ENCODE measurements around the gene ENOX1.

ENOX1 gene

DNA sequence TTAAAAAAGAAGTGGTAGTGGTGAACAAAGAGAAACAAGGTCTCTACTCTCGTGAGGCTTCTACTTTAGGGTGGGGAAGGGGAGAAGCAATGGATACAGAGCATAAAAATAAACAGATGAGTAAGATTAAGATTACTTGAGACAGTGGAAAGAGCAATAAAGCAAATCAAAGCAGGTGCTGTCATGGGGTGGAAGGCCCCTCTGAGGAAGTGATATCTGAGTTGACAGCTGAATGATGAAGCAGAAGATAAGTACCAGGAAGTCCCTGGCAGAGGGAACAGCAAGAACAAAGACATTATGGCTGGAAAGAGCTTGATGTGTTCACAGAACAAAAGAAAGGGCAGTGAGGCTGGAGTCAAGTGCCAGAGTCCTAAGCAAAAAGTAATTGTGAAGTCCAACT, 221.8 kb downstream of the ENOX1 start:
- no peak for TF ChIP-seq POLR2AphosphoS5 (IDR thresholded peaks at IDR 0.05; ENCODE audit: borderline replicate concordance, low read depth, low read length)
- TF ChIP-seq FOXP2 (optimal IDR thresholded peaks at IDR 0.05; ENCODE audit: control extremely low read depth, extremely low read length, insufficient read depth), result no peak
- no peak for TF ChIP-seq EZH2 (IDR thresholded peaks at IDR 0.05)
- Histone ChIP-seq H3K9ac (ENCODE audit: insufficient read length) (no peak overlapping the region), H3K36me3 (ENCODE audit: insufficient read depth, low read length) (no peaks in the 10 kb centered on the region), H3K4me3 (no peak overlapping the region), H3K9me3 (ENCODE audit: low read depth, low read length) (no peaks in the 10 kb centered on the region), H3K27ac (no peak overlapping the region)
- DNase-seq (ENCODE audit: low read depth, low spot score), result no peak

DNA sequence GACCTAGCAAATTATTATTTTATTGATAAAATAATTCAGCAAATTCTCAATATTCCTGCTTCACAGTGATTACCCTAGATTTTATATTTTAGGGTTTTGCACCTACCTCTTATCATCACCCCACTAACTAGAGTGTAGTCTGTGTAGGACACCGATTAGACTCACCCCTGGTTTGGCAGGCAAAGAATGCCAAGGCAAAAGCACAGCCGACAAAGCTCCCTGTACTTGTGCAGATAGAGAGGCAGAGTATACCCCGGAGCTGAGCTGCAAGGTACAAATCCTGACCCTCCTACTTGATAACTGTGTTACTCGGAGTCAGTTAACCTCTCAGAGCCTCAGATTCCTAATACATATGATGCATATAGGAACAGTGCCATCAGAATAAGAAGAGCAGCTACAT, 225.7 kb downstream of the ENOX1 start:
- TF ChIP-seq POLR2AphosphoS5 (IDR thresholded peaks at IDR 0.05; ENCODE audit: borderline replicate concordance, low read depth, low read length), result no peak
- no peak for TF ChIP-seq EZH2 (IDR thresholded peaks at IDR 0.05)
- TF ChIP-seq FOXP2 (optimal IDR thresholded peaks at IDR 0.05; ENCODE audit: control extremely low read depth, extremely low read length, insufficient read depth), result no peak
- DNase-seq (ENCODE audit: low read depth, low spot score), result no peak
- no peak overlapping the region for H3K4me3 ChIP-seq
- no peaks in the 10 kb centered on the region for H3K9me3 ChIP-seq (ENCODE audit: low read depth, low read length)
- H3K9ac ChIP-seq (ENCODE audit: insufficient read length), result no peak overlapping the region
- H3K27ac ChIP-seq, result no peak overlapping the region
- H3K36me3 ChIP-seq (ENCODE audit: insufficient read depth, low read length), result no peaks in the 10 kb centered on the region

DNA sequence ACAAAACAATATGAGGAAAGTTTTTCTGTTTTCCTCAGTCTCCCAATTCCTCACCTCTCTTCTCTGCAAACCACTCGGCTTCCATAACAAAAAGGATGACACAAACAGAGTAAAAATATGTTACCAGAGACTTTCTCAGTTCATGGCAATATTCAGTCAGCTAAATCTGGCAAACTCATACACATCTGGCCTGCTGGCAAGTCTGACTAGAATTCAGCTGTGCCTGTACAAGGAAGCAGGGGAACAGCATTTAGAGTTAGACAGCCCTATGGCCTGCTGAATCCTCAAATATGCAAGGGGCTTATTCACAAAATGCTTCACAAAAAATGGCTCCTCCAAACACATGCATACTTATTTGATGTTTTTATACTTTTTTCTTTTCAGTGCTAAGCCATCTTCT, 227.8 kb downstream of the ENOX1 start:
- no peak for DNase-seq (ENCODE audit: low read depth, low spot score)
- Histone ChIP-seq H3K9me3 (ENCODE audit: low read depth, low read length) (no peaks in the 10 kb centered on the region), H3K4me3 (no peak overlapping the region), H3K9ac (ENCODE audit: insufficient read length) (no peak overlapping the region), H3K36me3 (ENCODE audit: insufficient read depth, low read length) (no peaks in the 10 kb centered on the region), H3K27ac (no peak overlapping the region)
- no peak for TF ChIP-seq FOXP2 (optimal IDR thresholded peaks at IDR 0.05; ENCODE audit: control extremely low read depth, extremely low read length, insufficient read depth)
- no peak for TF ChIP-seq EZH2 (IDR thresholded peaks at IDR 0.05)
- no peak for TF ChIP-seq POLR2AphosphoS5 (IDR thresholded peaks at IDR 0.05; ENCODE audit: borderline replicate concordance, low read depth, low read length)

DNA sequence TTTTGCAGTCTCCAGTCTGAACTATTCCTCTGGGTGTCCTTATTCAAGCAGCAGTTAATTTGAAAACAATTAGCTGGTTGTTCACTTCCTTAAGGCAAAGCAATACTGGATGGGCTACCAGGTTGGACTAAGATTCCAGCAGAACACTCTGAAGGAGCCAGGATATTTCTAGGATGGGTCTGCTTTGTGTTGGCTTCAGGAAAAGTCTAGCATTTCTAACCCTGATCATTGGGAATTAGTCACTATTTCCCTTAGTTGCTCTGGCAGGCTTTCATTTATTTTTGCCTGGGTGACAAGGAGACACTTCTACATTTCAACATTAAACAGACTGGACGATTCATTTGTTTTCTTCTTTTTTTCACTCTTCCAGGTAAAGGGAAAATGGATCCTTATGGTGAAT, 228.4 kb downstream of the ENOX1 start:
- no peak for DNase-seq (ENCODE audit: low read depth, low spot score)
- no peak for TF ChIP-seq EZH2 (IDR thresholded peaks at IDR 0.05)
- Histone ChIP-seq H3K36me3 (ENCODE audit: insufficient read depth, low read length) (no peaks in the 10 kb centered on the region), H3K9ac (ENCODE audit: insufficient read length) (no peak overlapping the region), H3K27ac (no peak overlapping the region), H3K4me3 (no peak overlapping the region), H3K9me3 (ENCODE audit: low read depth, low read length) (no peaks in the 10 kb centered on the region)

DNA sequence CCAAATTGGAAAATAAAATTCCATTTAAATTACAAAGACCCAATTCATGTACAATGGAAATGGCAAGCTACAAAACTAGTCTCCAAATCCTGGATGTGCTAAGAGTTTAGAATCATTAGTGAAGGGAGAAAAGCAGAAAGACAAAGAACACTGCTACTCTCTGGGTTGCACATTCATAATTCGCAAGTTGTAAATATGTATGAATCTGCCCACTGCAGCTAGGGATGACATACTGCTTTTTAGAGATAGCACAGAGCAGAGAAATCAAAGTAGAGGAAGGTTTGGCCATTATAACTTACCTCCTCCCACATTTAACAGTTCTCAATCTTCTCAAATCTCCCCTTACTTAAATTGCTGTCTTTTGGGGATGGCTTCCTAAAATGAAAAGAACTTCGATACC, 231.1 kb downstream of the ENOX1 start:
- TF ChIP-seq FOXP2 (optimal IDR thresholded peaks at IDR 0.05; ENCODE audit: control extremely low read depth, extremely low read length, insufficient read depth) (no peak), EZH2 (IDR thresholded peaks at IDR 0.05) (no peak)
- H3K9ac ChIP-seq (ENCODE audit: insufficient read length), result no peak overlapping the region

DNA sequence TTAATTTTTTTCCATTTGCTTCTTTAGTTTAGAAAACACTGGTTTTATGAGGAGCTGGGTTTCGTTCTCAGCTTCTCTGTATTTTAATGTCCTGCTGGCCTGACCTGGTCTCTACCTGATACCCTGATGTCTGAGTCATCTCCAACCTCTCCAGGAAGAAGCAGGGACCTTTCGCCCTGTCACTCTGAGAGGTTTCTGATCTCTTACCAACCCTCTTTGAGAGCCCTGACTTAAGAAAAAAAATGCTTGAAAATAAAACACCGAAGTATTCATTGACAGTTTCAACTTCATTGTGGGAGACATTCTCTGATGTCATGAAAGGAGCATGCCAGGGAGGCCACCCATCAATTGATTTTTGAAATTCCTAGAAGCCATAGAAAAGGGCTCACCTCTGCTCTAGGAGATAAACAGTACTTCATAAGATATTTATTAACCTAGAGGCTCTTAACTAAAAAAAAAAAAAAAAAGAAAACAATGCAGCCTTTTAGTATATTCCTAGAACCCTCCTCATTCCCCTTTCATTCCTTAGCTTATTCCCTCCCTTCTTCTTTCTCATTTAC, 234.8 kb downstream of the ENOX1 start:
- Histone ChIP-seq H3K9me3 (ENCODE audit: low read depth, low read length) (no peaks in the 10 kb centered on the region), H3K27ac (no peak overlapping the region), H3K4me3 (no peak overlapping the region), H3K36me3 (ENCODE audit: insufficient read depth, low read length) (no peaks in the 10 kb centered on the region), H3K9ac (ENCODE audit: insufficient read length) (no peak overlapping the region)
- TF ChIP-seq POLR2AphosphoS5 (IDR thresholded peaks at IDR 0.05; ENCODE audit: borderline replicate concordance, low read depth, low read length) (no peak), EZH2 (IDR thresholded peaks at IDR 0.05) (no peak), FOXP2 (optimal IDR thresholded peaks at IDR 0.05; ENCODE audit: control extremely low read depth, extremely low read length, insufficient read depth) (no peak)
- DNase-seq (ENCODE audit: low read depth, low spot score), result no peak

More for the DNA sequence above, 231.1 kb downstream of the ENOX1 start:
- no peaks in the 10 kb centered on the region for H3K9me3 ChIP-seq (ENCODE audit: low read depth, low read length)
- DNase-seq (ENCODE audit: low read depth, low spot score), result no peak
- H3K4me3 ChIP-seq, result no peak overlapping the region
- no peaks in the 10 kb centered on the region for H3K36me3 ChIP-seq (ENCODE audit: insufficient read depth, low read length)
- H3K27ac ChIP-seq, result no peak overlapping the region

DNA sequence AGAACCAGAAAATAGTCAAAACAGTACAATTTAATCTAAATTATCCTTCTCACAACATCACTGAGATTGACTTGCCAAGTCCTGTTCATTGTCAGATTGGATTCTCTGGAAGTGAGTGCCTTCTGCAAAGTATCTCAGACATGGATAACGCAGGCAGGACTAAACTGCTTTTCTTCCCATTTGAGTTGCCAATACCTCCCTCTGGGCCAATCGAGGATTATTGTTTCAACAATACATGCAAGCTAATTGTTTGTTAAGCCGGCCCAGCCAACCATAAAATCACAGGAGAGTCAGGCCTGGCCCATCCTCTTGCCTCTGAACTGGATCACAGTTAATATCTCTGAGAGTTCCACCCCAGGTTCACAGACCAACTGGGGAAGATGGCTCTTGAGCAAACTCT, 240.0 kb downstream of the ENOX1 start:
- H3K9ac ChIP-seq (ENCODE audit: insufficient read length), result no peak overlapping the region
- TF ChIP-seq POLR2AphosphoS5 (IDR thresholded peaks at IDR 0.05; ENCODE audit: borderline replicate concordance, low read depth, low read length) (no peak), EZH2 (IDR thresholded peaks at IDR 0.05) (no peak), FOXP2 (optimal IDR thresholded peaks at IDR 0.05; ENCODE audit: control extremely low read depth, extremely low read length, insufficient read depth) (no peak)
- no peaks in the 10 kb centered on the region for H3K36me3 ChIP-seq (ENCODE audit: insufficient read depth, low read length)
- H3K9me3 ChIP-seq (ENCODE audit: low read depth, low read length), result no peaks in the 10 kb centered on the region
- DNase-seq (ENCODE audit: low read depth, low spot score), result no peak
- H3K27ac ChIP-seq, result no peak overlapping the region
- no peak overlapping the region for H3K4me3 ChIP-seq

DNA sequence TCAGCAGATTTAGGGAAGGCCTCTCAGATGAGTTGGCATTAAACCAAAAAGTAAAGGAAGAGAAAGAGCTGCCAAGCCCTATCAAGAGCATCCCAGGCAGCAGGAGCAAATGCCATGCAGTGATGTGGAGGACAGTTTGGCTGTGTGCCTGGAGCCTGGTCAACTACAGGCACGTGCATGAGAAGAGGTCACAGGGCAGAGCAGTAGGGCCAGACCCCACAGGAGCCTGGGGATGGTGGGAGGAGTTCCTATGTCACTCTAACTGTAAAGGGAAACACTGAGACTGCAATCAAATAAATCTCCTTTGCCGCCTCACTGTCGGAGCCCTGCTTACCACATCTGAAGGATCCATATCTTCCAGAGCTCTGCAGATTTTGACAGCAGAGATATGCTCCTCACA, 240.5 kb downstream of the ENOX1 start:
- Histone ChIP-seq H3K9ac (ENCODE audit: insufficient read length) (no peak overlapping the region), H3K4me3 (no peak overlapping the region), H3K36me3 (ENCODE audit: insufficient read depth, low read length) (no peaks in the 10 kb centered on the region), H3K27ac (no peak overlapping the region), H3K9me3 (ENCODE audit: low read depth, low read length) (no peaks in the 10 kb centered on the region)
- TF ChIP-seq EZH2 (IDR thresholded peaks at IDR 0.05) (no peak), FOXP2 (optimal IDR thresholded peaks at IDR 0.05; ENCODE audit: control extremely low read depth, extremely low read length, insufficient read depth) (no peak), POLR2AphosphoS5 (IDR thresholded peaks at IDR 0.05; ENCODE audit: borderline replicate concordance, low read depth, low read length) (no peak)
- no peak for DNase-seq (ENCODE audit: low read depth, low spot score)

DNA sequence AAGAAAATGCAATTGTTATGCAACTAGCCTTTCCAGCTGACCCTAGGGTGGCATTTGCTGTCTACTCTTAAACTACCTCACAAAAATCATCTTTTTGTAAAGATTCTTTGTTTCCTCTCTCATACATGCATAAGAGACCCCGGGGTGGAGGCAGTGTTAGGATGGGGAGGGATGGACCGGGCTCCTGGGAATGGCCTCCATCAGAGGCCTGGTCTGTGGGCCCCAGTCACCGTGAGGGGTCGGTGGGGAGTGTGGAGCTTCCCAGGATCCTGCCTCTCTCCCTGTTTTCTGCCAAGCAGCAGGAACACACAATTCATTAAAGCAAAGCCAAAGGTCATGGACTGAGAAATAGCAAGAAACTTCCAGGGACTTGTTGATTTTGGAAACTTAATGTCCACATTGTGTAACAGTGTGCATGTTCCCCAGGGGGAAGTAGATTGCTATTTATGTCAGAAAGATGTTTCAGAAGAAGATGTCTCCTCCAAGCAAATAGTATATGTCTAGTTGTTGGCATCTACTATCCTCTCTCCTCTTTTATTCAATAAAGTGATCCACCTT, 241.4 kb downstream of the ENOX1 start:
- H3K9ac ChIP-seq (ENCODE audit: insufficient read length), result no peak overlapping the region
- no peak overlapping the region for H3K27ac ChIP-seq
- H3K9me3 ChIP-seq (ENCODE audit: low read depth, low read length), result no peaks in the 10 kb centered on the region
- TF ChIP-seq FOXP2 (optimal IDR thresholded peaks at IDR 0.05; ENCODE audit: control extremely low read depth, extremely low read length, insufficient read depth) (no peak), EZH2 (IDR thresholded peaks at IDR 0.05) (no peak), POLR2AphosphoS5 (IDR thresholded peaks at IDR 0.05; ENCODE audit: borderline replicate concordance, low read depth, low read length) (no peak)
- DNase-seq (ENCODE audit: low read depth, low spot score), result no peak
- H3K4me3 ChIP-seq, result no peak overlapping the region
- H3K36me3 ChIP-seq (ENCODE audit: insufficient read depth, low read length), result no peaks in the 10 kb centered on the region

Data from SK-N-MC (cell line).